Naive thymus-derived CD4-positive, alpha-beta T cell (primary cell): Measurements from ENCODE around the gene ANKRD42. TPM values are rescaled to one million over a fixed set of nuclear protein-coding genes. Genes with fewer than 3 reads are reported as not detected.

Experiments
- ATAC-seq: fragments of 150-1000 bp; cut with Tn5 transposase; 2 replicates; pipeline ENCODE4 v1.10.0; 2021; ENCODE audit warnings: mild to moderate bottlenecking, moderate library complexity
- CTCF ChIA-PET: fragments of 350-600 bp; sonication (Branson Sonifier 250); formaldehyde crosslinking; loops from one replicate; lab custom pipeline; 2021; ENCODE audit warnings: antibody characterized with exemption; lab: Charles Lee
- POLR2A ChIA-PET: fragments of 350-600 bp; sonication (Branson Sonifier 250); formaldehyde crosslinking; loops from one replicate; lab custom pipeline; 2021; ENCODE audit warnings: antibody characterized with exemption, inconsistent platforms; lab: Charles Lee
- DNase-seq, 9 donors: peaks; one replicate each; pipeline versions ENCODE4 v3.0.0 to v3.0.0-alpha.2; 2020 to 2022; ENCODE audit warnings: mixed read lengths in 1 of 9
- H3K27ac ChIP-seq: one replicate; pipeline ENCODE4 v1.7.0; 2013; ENCODE audit warnings: mild to moderate bottlenecking, low read depth, low read length, moderate library complexity
- H3K27me3 ChIP-seq, 2 donors: one replicate each; pipeline ENCODE4 v1.7.0; 2013; ENCODE audit warnings: low read length in 2 of 2, mild to moderate bottlenecking in 2 of 2, moderate library complexity in 2 of 2; ENCODE audit not compliant: control insufficient read depth in 2 of 2, insufficient read depth in 2 of 2
- H3K36me3 ChIP-seq, 3 experiments: 1 replicate in 2 of 3; 2 replicates in 1 of 3; pipeline ENCODE4 v1.7.0; 2013; ENCODE audit warnings: low read length in 3 of 3, mild to moderate bottlenecking in 3 of 3, moderate library complexity in 1 of 3; ENCODE audit not compliant: insufficient read depth in 3 of 3, control insufficient read depth in 2 of 3
- H3K4me1 ChIP-seq, 2 donors: one replicate each; pipeline ENCODE4 v1.7.0; 2013; ENCODE audit warnings: low read length in 2 of 2, mild to moderate bottlenecking in 2 of 2, moderate library complexity in 1 of 2; ENCODE audit not compliant: control insufficient read depth in 2 of 2, insufficient read depth in 2 of 2
- H3K4me3 ChIP-seq: 2 replicates; pipeline ENCODE4 v1.7.0; 2013; ENCODE audit warnings: mild to moderate bottlenecking, low read length
- H3K9me3 ChIP-seq, 3 experiments: 1 replicate in 2 of 3; 2 replicates in 1 of 3; pipeline ENCODE4 v1.7.0; 2013; ENCODE audit warnings: low read length in 3 of 3; ENCODE audit not compliant: control insufficient read depth in 2 of 3
- H3K27ac Mint-ChIP-seq, 9 donors: one replicate each; pipeline ENCODE4 v1.8.0; 2020 to 2022; ENCODE audit warnings: mixed read lengths in 9 of 9, mild to moderate bottlenecking in 8 of 9, moderate library complexity in 5 of 9, inconsistent platforms in 2 of 9
- H3K27me3 Mint-ChIP-seq, 5 donors: one replicate each; pipeline ENCODE4 v1.8.0; 2021 to 2022; ENCODE audit warnings: mixed read lengths in 5 of 5, mild to moderate bottlenecking in 1 of 5
- H3K36me3 Mint-ChIP-seq, 5 donors: one replicate each; pipeline ENCODE4 v1.8.0; 2020 to 2022; ENCODE audit warnings: mixed read lengths in 5 of 5, mild to moderate bottlenecking in 3 of 5, inconsistent platforms in 1 of 5
- H3K4me1 Mint-ChIP-seq, 7 donors: one replicate each; pipeline ENCODE4 v1.8.0; 2020 to 2022; ENCODE audit warnings: mixed read lengths in 7 of 7, mild to moderate bottlenecking in 3 of 7, inconsistent platforms in 1 of 7
- H3K4me3 Mint-ChIP-seq, 10 donors: one replicate each; pipeline ENCODE4 v1.8.0; 2020 to 2022; ENCODE audit warnings: mild to moderate bottlenecking in 10 of 10, mixed read lengths in 10 of 10, moderate library complexity in 6 of 10, inconsistent platforms in 2 of 10
- H3K9me3 Mint-ChIP-seq, 11 donors: one replicate each; pipeline ENCODE4 v1.8.0; 2020 to 2022; ENCODE audit warnings: mixed read lengths in 11 of 11, mild to moderate bottlenecking in 4 of 11, inconsistent platforms in 1 of 11, moderate library complexity in 1 of 11
- intact Hi-C, 2 donors: fragments of 100-400 bp; cut with micrococcal nuclease; formaldehyde crosslinking; loops; one replicate each; pipeline ENCODE4 v1.15.1; 2023
- polyA plus RNA-seq, 2 donors: library from polyadenylated mRNA; unstranded; fragments of 300-500 nt; fragmentation: Illumina TruSeq; gene quantifications; one replicate each; pipeline ENCODE4 v1.2.3, GENCODE V29; 2021
- total RNA-seq, 6 experiments: library from RNA in 5 of 6; stranded (reverse) in 5 of 6; gene quantifications; 1 replicate in 5 of 6; 2 replicates in 1 of 6; pipeline ENCODE4 v1.2.3 and lab custom pipeline; 2021 to 2026

ANKRD42 gene
- total and polyA plus RNA-seq, 7 experiments from 2014 or later, result 3.1 to 10.9 (median 6.6) TPM

DNA sequence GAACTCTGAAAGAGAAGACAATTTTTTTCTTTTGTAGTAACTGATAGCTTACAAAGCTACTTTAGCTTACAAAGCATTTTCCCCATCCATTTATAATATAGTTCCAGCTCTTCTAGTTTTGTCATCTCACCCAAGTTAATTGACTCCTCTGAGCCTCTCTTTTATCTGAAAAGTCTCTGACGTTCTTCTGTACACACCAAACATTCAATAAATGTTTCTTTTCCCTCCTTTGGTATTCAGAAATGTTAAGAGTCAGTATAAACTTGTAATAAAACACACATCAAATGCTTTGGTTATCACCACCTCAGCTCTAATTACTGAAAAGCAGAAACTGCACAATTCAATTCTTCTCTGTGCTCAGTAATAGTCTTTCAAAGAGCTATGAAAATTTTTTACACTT is 86.7 kb downstream of the ANKRD42 start:
- H3K27ac Mint-ChIP-seq, result peak overlapping the region in 2 of 9 donors; percentile 1 to 55
- H3K27ac ChIP-seq, result no peak overlapping the region
- CTCF ChIA-PET, result interaction anchor here (2.5 kb wide), 1 partner anchor 12 kb away, joined by 9 read pairs; no protein-coding TSS in a partner anchor
- no peak overlapping the region for H3K4me3 Mint-ChIP-seq
- H3K4me1 ChIP-seq, result peaks cover 14 to 22% of the 10 kb centered on the region in 2 donors
- H3K9me3 ChIP-seq, result no peaks in the 10 kb centered on the region
- H3K36me3 Mint-ChIP-seq, result peaks cover 0 to 26% (median 19%) of the 10 kb centered on the region in 5 donors
- H3K4me3 ChIP-seq, result no peak overlapping the region
- intact Hi-C loops, result loop anchor here in 1 of 2 donors (10.0 kb wide), 1 partner anchor 1405 kb away; no protein-coding TSS in a partner anchor
- peaks cover 23 to 53% (median 51%) of the 10 kb centered on the region in 7 donors for H3K4me1 Mint-ChIP-seq
- no peak for DNase-seq
- H3K27me3 Mint-ChIP-seq, result no peaks in the 10 kb centered on the region
- H3K9me3 Mint-ChIP-seq, result peaks cover 0 to 2% (median 0%) of the 10 kb centered on the region in 11 donors
- peaks cover 0 to 25% (median 0%) of the 10 kb centered on the region in 3 experiments for H3K36me3 ChIP-seq
- ATAC-seq, result no peak
- POLR2A ChIA-PET, result no interaction called here
- no peaks in the 10 kb centered on the region for H3K27me3 ChIP-seq

DNA sequence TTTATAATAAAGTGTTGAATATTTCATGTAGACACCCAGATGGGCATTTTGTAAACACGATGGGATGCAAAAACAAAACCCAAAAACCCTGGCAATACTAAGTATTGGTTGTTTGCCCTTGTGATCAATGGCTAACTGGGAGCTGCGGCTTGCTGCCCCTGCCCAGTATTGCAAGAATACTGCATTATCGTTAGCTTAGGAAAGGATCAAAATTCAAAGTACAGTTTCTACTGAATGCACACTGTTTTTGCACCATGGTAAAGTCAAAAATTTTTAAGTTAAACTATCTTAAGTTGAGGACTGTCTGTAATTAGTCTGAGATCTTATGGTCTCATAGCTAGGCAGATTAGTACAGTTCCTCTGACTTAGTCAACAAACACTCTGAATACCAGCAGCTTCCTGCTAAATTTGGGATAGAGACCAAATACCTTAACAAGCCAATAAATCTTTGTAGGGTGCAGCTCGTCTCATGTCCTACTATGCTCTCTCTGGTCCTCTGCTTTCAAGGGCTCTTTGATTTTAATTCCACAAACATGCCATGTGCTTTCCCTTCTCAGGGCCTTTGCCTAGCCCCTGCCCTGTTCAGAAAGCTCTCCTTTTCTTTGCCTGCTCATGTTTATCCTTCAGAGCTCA is 88.7 kb downstream of the ANKRD42 start:
- no peak for DNase-seq
- H3K4me3 ChIP-seq, result no peak overlapping the region
- peaks cover 14 to 23% of the 10 kb centered on the region in 2 donors for H3K4me1 ChIP-seq
- H3K4me3 Mint-ChIP-seq, result peak overlapping the region in 6 of 10 donors; percentile 11 to 100 (median 41)
- peaks cover 0 to 23% (median 0%) of the 10 kb centered on the region in 3 experiments for H3K36me3 ChIP-seq
- H3K27ac Mint-ChIP-seq, result peak overlapping the region in 1 of 9 donors; percentile 10
- no peaks in the 10 kb centered on the region for H3K27me3 Mint-ChIP-seq
- intact Hi-C loops, result loop anchor here in 1 of 2 donors (10.0 kb wide), 1 partner anchor 1407 kb away; no protein-coding TSS in a partner anchor
- peaks cover 21 to 61% (median 54%) of the 10 kb centered on the region in 7 donors for H3K4me1 Mint-ChIP-seq
- ChIA-PET POLR2A (interaction anchor here (1.1 to 1.2 kb wide), 3 partner anchors 8 to 126 kb away, joined by 3 read pairs; no protein-coding TSS in a partner anchor), CTCF (interaction anchor here (0.6 to 2.5 kb wide), 3 partner anchors 10 to 32 kb away, joined by 3 to 9 read pairs (median 3); no protein-coding TSS in a partner anchor)
- H3K9me3 Mint-ChIP-seq, result peaks cover 0 to 2% (median 0%) of the 10 kb centered on the region in 11 donors
- H3K36me3 Mint-ChIP-seq, result peaks cover 0 to 19% (median 16%) of the 10 kb centered on the region in 5 donors
- H3K27me3 ChIP-seq, result no peaks in the 10 kb centered on the region
- no peak overlapping the region for H3K27ac ChIP-seq
- ATAC-seq, result no peak
- H3K9me3 ChIP-seq, result no peaks in the 10 kb centered on the region

GRCh38 chr11:83284501-83285150 is 91.1 kb downstream of the ANKRD42 start:
- Histone ChIP-seq H3K27me3 (no peaks in the 10 kb centered on the region), H3K9me3 (no peaks in the 10 kb centered on the region), H3K4me3 (peak overlapping the region; percentile 93), H3K36me3 (peaks cover 0 to 12% (median 0%) of the 10 kb centered on the region in 3 experiments), H3K27ac (peak overlapping the region; percentile 95), H3K4me1 (peaks cover 14 to 23% of the 10 kb centered on the region in 2 donors)
- H3K4me3 Mint-ChIP-seq, result peak overlapping the region; percentile 92 to 100 (median 98)
- CTCF ChIA-PET, result interaction anchor here (0.5 to 0.6 kb wide), 2 partner anchors 9 to 435 kb away, joined by 3 read pairs; no protein-coding TSS in a partner anchor
- peaks cover 21 to 61% (median 49%) of the 10 kb centered on the region in 7 donors for H3K4me1 Mint-ChIP-seq
- peak overlapping the region; percentile 98 to 100 (median 99) for H3K27ac Mint-ChIP-seq
- intact Hi-C loops, result loop anchor here in 1 of 2 donors (10.0 kb wide), 1 partner anchor 1410 kb away; no protein-coding TSS in a partner anchor
- ATAC-seq (no peak), DNase-seq (no peak)
- POLR2A ChIA-PET, result interaction anchor here (0.7 to 2.2 kb wide), 3 partner anchors 11 to 383 kb away, joined by 3 to 13 read pairs (median 3); partner anchors contain the start of gene DDIAS
- H3K9me3 Mint-ChIP-seq, result peaks cover 0 to 4% (median 0%) of the 10 kb centered on the region in 11 donors
- H3K36me3 Mint-ChIP-seq, result peaks cover 0 to 12% (median 8%) of the 10 kb centered on the region in 5 donors
- H3K27me3 Mint-ChIP-seq, result peaks cover 0 to 11% (median 0%) of the 10 kb centered on the region in 5 donors

GRCh38 chr11:83285151-83285770 is 91.7 kb downstream of the ANKRD42 start:
- Histone ChIP-seq H3K27ac (peak overlapping the region; percentile 95), H3K4me1 (peaks cover 14 to 23% of the 10 kb centered on the region in 2 donors), H3K9me3 (no peaks in the 10 kb centered on the region), H3K4me3 (peak overlapping the region; percentile 93), H3K36me3 (peaks cover 0 to 7% (median 0%) of the 10 kb centered on the region in 3 experiments), H3K27me3 (no peaks in the 10 kb centered on the region)
- H3K4me1 Mint-ChIP-seq, result peaks cover 21 to 57% (median 43%) of the 10 kb centered on the region in 7 donors
- CTCF ChIA-PET, result no interaction called here
- peaks cover 0 to 12% (median 4%) of the 10 kb centered on the region in 5 donors for H3K36me3 Mint-ChIP-seq
- H3K27ac Mint-ChIP-seq, result peak overlapping the region; percentile 98 to 100 (median 99)
- DNase-seq (no peak), ATAC-seq (peak; percentile 38)
- peaks cover 0 to 11% (median 0%) of the 10 kb centered on the region in 5 donors for H3K27me3 Mint-ChIP-seq
- peak overlapping the region; percentile 92 to 100 (median 98) for H3K4me3 Mint-ChIP-seq
- intact Hi-C loops, result loop anchor here in 1 of 2 donors (10.0 kb wide), 1 partner anchor 1410 kb away; no protein-coding TSS in a partner anchor
- H3K9me3 Mint-ChIP-seq, result peaks cover 0 to 4% (median 0%) of the 10 kb centered on the region in 11 donors
- POLR2A ChIA-PET, result interaction anchor here (0.7 to 2.2 kb wide), 15 partner anchors 9 to 553 kb away, joined by 3 to 32 read pairs (median 4); partner anchors contain the start of genes DDIAS, FAM181B, PCF11 and PRCP

DNA sequence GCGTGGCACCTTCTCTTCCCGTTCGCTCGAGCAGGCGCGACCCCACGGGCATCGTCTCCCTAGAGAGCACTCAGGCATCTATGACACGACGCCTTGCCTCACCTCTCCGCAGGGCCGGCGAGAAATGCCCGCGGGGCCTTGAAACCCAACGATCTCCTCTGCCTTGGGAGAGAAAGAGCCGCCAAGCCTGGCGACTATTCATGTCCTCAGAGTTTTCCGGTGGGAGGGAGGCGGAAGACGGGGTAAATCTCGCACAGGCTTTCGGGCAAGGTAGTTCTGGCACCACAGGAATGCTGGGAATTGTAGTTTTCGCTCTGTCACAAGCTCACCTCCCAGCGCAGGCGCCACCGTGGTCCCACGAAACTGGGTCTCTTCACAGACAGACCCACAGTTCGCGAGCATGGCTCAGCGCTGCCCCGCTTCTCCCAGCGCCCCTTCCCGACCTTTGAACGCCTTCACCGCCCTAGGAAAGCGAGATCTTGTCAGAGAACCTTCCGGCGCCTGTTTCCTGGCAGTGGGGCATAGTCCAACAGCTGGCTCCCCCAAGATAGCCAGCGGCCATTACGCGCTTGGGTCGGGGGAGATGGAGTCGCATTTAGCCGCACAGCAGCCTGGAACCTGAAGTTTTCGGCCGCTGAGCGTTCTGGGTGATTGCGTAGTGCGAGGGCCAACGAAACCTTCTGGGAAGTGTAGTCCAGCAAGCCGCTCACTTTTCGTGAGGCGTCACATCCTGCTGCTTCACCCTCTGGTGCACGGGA is 92.4 kb downstream of the ANKRD42 start, which contains the start of gene CCDC90B:
Gene CCDC90B, minus strand, starts transcription at position 597 of the 758 bp plus-strand sequence. Its CDS starts 395 bp downstream, at position 202.
- peaks cover 0 to 12% (median 0%) of the 10 kb centered on the region in 5 donors for H3K36me3 Mint-ChIP-seq

More for the DNA sequence above, 92.4 kb downstream of the ANKRD42 start, which contains the start of gene CCDC90B:
- Histone ChIP-seq H3K27ac (peak within 1 kb of the TSS; percentile 95), H3K9me3 (no peaks in the 10 kb centered on the region), H3K4me1 (peaks cover 14 to 23% of the 10 kb centered on the region in 2 donors), H3K36me3 (peaks cover 0 to 7% (median 0%) of the 10 kb centered on the region in 3 experiments), H3K4me3 (peak within 1 kb of the TSS; percentile 93), H3K27me3 (no peaks in the 10 kb centered on the region)
- intact Hi-C loops, result loop anchor here (1.0 to 10.0 kb wide), 8 partner anchors 93 to 1417 kb away; partner anchors contain the start of genes ANKRD42 (in 2 of the 2), DDIAS (in 2 of the 2), RAB30 (in 2 of the 2) and FAM181B (in 1 of the 2)
- Mint-ChIP-seq H3K27ac (peak within 1 kb of the TSS; percentile 98 to 100 (median 99)), H3K4me3 (peak within 1 kb of the TSS; percentile 92 to 100 (median 98)), H3K9me3 (peaks cover 0 to 4% (median 0%) of the 10 kb centered on the region in 11 donors), H3K27me3 (peaks cover 0 to 11% (median 0%) of the 10 kb centered on the region in 5 donors), H3K4me1 (peaks cover 19 to 52% (median 36%) of the 10 kb centered on the region in 7 donors)
- ATAC-seq, result peak; percentile 93
- peak; percentile 83 to 97 (median 96) for DNase-seq
- ChIA-PET CTCF (interaction anchor here (0.7 kb wide), 1 partner anchor 9 kb away, joined by 3 read pairs; no protein-coding TSS in a partner anchor), POLR2A (interaction anchor here (0.5 to 2.2 kb wide), 15 partner anchors 10 to 554 kb away, joined by 3 to 32 read pairs (median 4); partner anchors contain the start of genes DDIAS, FAM181B, PCF11 and PRCP)
